Pancreas (tissue), 10 donors: ENCODE data around the gene RAX2. TPM values are rescaled to one million over a fixed set of nuclear protein-coding genes. Genes with fewer than 3 reads are reported as not detected.
"Not testable (repeated sequence)": the region's sequence is repeated elsewhere in the genome, so short reads cannot be mapped to it uniquely, and the experiment has no call there.

Source experiments
- ATAC-seq, 4 donors: fragments of 200-7000 bp; cut with Tn5 transposase; one replicate each; pipeline versions ENCODE4 v1.8.0 to v1.9.1; 2020; ENCODE audit warnings: mild to moderate bottlenecking in 4 of 4, moderate library complexity in 4 of 4
- DNase-seq, 6 donors: peaks; one replicate each; pipeline ENCODE4 v3.0.0-alpha.2; 2020
- FAIRE-seq: peaks from 2 replicates; lab custom pipeline; 2012; peaks lifted over from hg19 to GRCh38; lab: Jason Lieb, UNC
- H3K27ac ChIP-seq, 4 donors: fragments of 200-600 bp; sonication (generic); 1 replicate in 3 of 4; 2 replicates in 1 of 4; pipeline versions ENCODE4 v1.5.0 to v1.8.0; 2020
- H3K27me3 ChIP-seq, 4 donors: fragments of 200-600 bp; one replicate each; pipeline ENCODE4 v1.8.0; 2021
- H3K36me3 ChIP-seq, 3 donors: fragments of 200-600 bp; sonication (generic) in 1 of 3; one replicate each; pipeline versions ENCODE4 v1.5.0 to v1.8.0; 2020 to 2021
- H3K4me1 ChIP-seq, 3 donors: fragments of 200-600 bp; one replicate each; pipeline ENCODE4 v1.8.0; 2021
- H3K4me3 ChIP-seq, 4 donors: fragments of 200-600 bp; sonication (generic) in 2 of 4; one replicate each; pipeline versions ENCODE4 v1.5.0 to v1.8.0; 2020 to 2021
- H3K9me3 ChIP-seq, 4 donors: fragments of 200-600 bp; one replicate each; pipeline ENCODE4 v1.8.0; 2021
- CTCF ChIP-seq, 4 donors: fragments of 200-600 bp; sonication (generic) in 3 of 4; IDR thresholded peaks; one replicate each; pipeline versions ENCODE4 v1.5.0 to v1.8.0; 2021; ENCODE audit warnings: antibody characterized with exemption in 4 of 4
- WGBS, 2 donors: extraction: QIAGEN DNeasy Blood & Tissue Kit; methylation state at CpG; one replicate each; pipeline ENCODE4 v1.1.7; 2013; 5-methylcytosine and 5-hydroxymethylcytosine counted together
- intact Hi-C, 3 donors: fragments of 100-400 bp; cut with DNase I; formaldehyde crosslinking; loops; one replicate each; pipeline versions ENCODE4 v1.11.1 to v1.14.2; 2022
- polyA plus RNA-seq, 2 donors: library from polyadenylated mRNA; stranded (reverse); fragments of 200-250 nt; gene quantifications; one replicate each; pipeline ENCODE4 v1.2.3, GENCODE V29; 2013
- total RNA-seq, 6 donors: library from RNA; stranded (reverse); fragmentation: NEBNext Ultra II Directional in 4 of 6; extraction: Animal tissue kit (Norgen Biotek cat#: 25700) in 4 of 6; gene quantifications; one replicate each; pipeline versions ENCODE4 v1.2.1 to v1.2.4, GENCODE V29; 2021 to 2023
- donor health status: healthy with polysubstance abuse.
- donor health status: DM: no; HTN: no; CAD: no; lungs with moderate emphysema.
- donor health status: DM: no; HTN: no; CAD: no.
- donor health status: control.
- donor health status: control.
- donor health status: Bipolar disorder and iron deficiency.
- donor health status: DM: yes; HTN: yes; CAD: no.
- donor health status: DM: no; HTN: no; CAD: no.
- donor health status: DM: no; HTN: no; CAD: no.
- donor health status: DM: yes; HTN: yes; CAD: no.

Gene RAX2
- total and polyA plus RNA-seq, 8 donors = not detected

DNA sequence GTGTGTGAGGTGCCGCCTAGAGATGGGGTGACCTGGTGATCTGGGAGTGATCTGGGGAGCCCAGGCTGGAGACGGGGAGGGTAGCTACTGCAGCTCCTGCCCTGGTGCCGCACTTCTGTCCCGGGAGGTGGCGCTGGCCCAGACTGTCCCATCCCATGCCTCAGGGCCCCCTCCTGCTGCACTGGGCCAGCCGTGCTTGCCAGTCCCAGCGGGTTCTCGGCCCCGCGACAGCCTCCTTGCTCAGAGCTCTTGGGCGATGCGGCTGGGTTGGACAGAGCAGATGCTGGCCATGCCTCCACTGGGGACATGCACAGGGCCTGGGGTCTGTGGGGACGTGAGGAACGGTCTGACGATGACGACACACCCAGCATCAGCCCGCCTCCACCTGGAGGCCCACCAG is 2.5 kb downstream of the RAX2 start:
- no peak for TF ChIP-seq CTCF (IDR thresholded peaks at IDR 0.05)
- Histone ChIP-seq H3K27me3 (no peaks in the 10 kb centered on the region), H3K4me3 (no peak overlapping the region), H3K27ac (no peak overlapping the region), H3K4me1 (no peaks in the 10 kb centered on the region), H3K9me3 (no peaks in the 10 kb centered on the region), H3K36me3 (peaks cover 0 to 25% (median 4%) of the 10 kb centered on the region in 3 donors)
- ATAC-seq = no peak
- 85 to 96% methylated on average over 14 to 17 of the region's 17 CpGs for WGBS, 2 donors
- intact Hi-C loops = no loop called here
- no peak for FAIRE-seq
- peak in 1 of 6 donors; percentile 74 for DNase-seq

GRCh38 chr19:3768748-3769099 is 3.3 kb downstream of the RAX2 start:
- DNase-seq = no peak
- no peaks in the 10 kb centered on the region for H3K27me3 ChIP-seq
- WGBS, 2 donors = 93 to 95% methylated on average over 7 of the region's 7 CpGs
- FAIRE-seq = no peak
- H3K27ac ChIP-seq = no peak overlapping the region
- no peak for ATAC-seq
- no peak for TF ChIP-seq CTCF (IDR thresholded peaks at IDR 0.05)
- peaks cover 0 to 25% (median 4%) of the 10 kb centered on the region in 3 donors for H3K36me3 ChIP-seq
- no peaks in the 10 kb centered on the region for H3K4me1 ChIP-seq
- no peaks in the 10 kb centered on the region for H3K9me3 ChIP-seq
- no peak overlapping the region for H3K4me3 ChIP-seq
- intact Hi-C loops = no loop called here

GRCh38 chr19:3768015-3768747 is 3.8 kb downstream of the RAX2 start:
- ATAC-seq (no peak), FAIRE-seq (no peak), DNase-seq (peak in 1 of 6 donors; percentile 58)
- H3K9me3 ChIP-seq = no peaks in the 10 kb centered on the region
- peaks cover 0 to 5% (median 5%) of the 10 kb centered on the region in 3 donors for H3K4me1 ChIP-seq
- TF ChIP-seq CTCF (IDR thresholded peaks at IDR 0.05) = no peak
- no peaks in the 10 kb centered on the region for H3K27me3 ChIP-seq
- 91 to 96% methylated on average over 24 to 25 of the region's 25 CpGs for WGBS, 2 donors
- peaks cover 0 to 25% (median 4%) of the 10 kb centered on the region in 3 donors for H3K36me3 ChIP-seq
- H3K27ac ChIP-seq = no peak overlapping the region
- no peak overlapping the region for H3K4me3 ChIP-seq
- intact Hi-C loops = no loop called here

GRCh38 chr19:3767050-3767449 is 5.0 kb downstream of the RAX2 start:
- FAIRE-seq (no peak), ATAC-seq (no peak), DNase-seq (peak in 1 of 6 donors; percentile 76)
- no peak overlapping the region for H3K27ac ChIP-seq
- WGBS, 2 donors = 89 to 91% methylated on average over 23 of the region's 23 CpGs
- intact Hi-C loops = no loop called here
- H3K27me3 ChIP-seq = no peaks in the 10 kb centered on the region
- H3K9me3 ChIP-seq = no peaks in the 10 kb centered on the region
- no peak overlapping the region for H3K4me3 ChIP-seq
- no peak for TF ChIP-seq CTCF (IDR thresholded peaks at IDR 0.05)
- peaks cover 0 to 9% (median 7%) of the 10 kb centered on the region in 3 donors for H3K4me1 ChIP-seq
- peaks cover 0 to 25% (median 4%) of the 10 kb centered on the region in 3 donors for H3K36me3 ChIP-seq

- H3K4me1 ChIP-seq = peaks cover 0 to 13% (median 7%) of the 10 kb centered on the region in 3 donors
- no peak overlapping the region for H3K4me3 ChIP-seq
- DNase-seq (no peak), ATAC-seq (no peak), FAIRE-seq (no peak)
- intact Hi-C loops = no loop called here
- H3K9me3 ChIP-seq = no peaks in the 10 kb centered on the region
- 85 to 93% methylated on average over 7 of the region's 7 CpGs for WGBS, 2 donors
- TF ChIP-seq CTCF (IDR thresholded peaks at IDR 0.05) = no peak
- H3K36me3 ChIP-seq = peaks cover 0 to 25% (median 4%) of the 10 kb centered on the region in 3 donors
- no peaks in the 10 kb centered on the region for H3K27me3 ChIP-seq
- no peak overlapping the region for H3K27ac ChIP-seq
These were observed 5.5 kb downstream of the RAX2 start for GRCh38 chr19:3766520-3766919.

DNA sequence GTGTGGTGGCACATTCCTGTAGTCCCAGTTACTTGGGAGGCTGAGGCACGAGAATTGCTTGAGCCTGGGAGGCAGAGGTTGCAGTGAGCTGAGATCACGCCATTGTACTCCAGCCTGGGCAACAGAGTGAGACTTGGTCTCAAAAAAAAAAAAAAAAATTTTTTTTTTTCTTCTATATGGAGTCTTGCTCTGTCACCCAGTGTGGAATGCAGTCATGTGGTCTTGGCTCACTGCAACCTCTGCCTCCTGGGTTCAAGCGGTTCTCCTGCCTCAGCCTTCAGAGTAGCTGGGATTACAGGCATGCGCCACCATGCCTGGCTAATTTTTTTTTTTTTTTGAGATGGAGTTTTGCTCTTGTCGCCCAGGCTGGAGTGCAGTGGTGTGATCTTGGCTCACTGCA is 6.3 kb downstream of the RAX2 start:
- intact Hi-C loops, FAIRE-seq, ATAC-seq, H3K4me3 ChIP-seq, H3K9me3 ChIP-seq, H3K27me3 ChIP-seq, H3K27ac ChIP-seq, DNase-seq: not testable (repeated sequence)
- peaks cover 0 to 15% (median 7%) of the 10 kb centered on the region in 3 donors for H3K4me1 ChIP-seq
- H3K36me3 ChIP-seq = peaks cover 0 to 25% (median 4%) of the 10 kb centered on the region in 3 donors
- 96 to 97% methylated on average over 5 of the region's 5 CpGs for WGBS, 2 donors
